Sigmoid colon (tissue), 4 donors: ENCODE data around the gene C13orf46.

Source experiments
- EP300 ChIP-seq, 4 donors: sonication (generic); formaldehyde crosslinking; IDR thresholded peaks; one replicate each; pipeline ENCODE4 v1.6.1; 2017; ENCODE audit warnings: antibody characterized with exemption in 4 of 4
- POLR2A ChIP-seq, 2 donors: fragments of 450-650 bp; IDR thresholded peaks; one replicate each; pipeline ENCODE4 v1.6.1; 2016; ENCODE audit warnings: antibody characterized with exemption in 2 of 2, mild to moderate bottlenecking in 2 of 2, moderate library complexity in 2 of 2
- POLR2AphosphoS5 ChIP-seq, 4 donors: sonication (generic); formaldehyde crosslinking; IDR thresholded peaks; one replicate each; pipeline ENCODE4 v1.6.1; 2017; ENCODE audit warnings: antibody characterized with exemption in 4 of 4
- TF ChIP-seq, protein P1 (sequence below), 4 experiments: fragments of 450-650 bp in 3 of 4; fragments of 200-600 bp in 1 of 4; IDR thresholded peaks; one replicate each; pipeline ENCODE4 v1.5.1; 2016 to 2019; ENCODE audit warnings: antibody characterized with exemption in 4 of 4, mild to moderate bottlenecking in 3 of 4, moderate library complexity in 2 of 4

DNA sequence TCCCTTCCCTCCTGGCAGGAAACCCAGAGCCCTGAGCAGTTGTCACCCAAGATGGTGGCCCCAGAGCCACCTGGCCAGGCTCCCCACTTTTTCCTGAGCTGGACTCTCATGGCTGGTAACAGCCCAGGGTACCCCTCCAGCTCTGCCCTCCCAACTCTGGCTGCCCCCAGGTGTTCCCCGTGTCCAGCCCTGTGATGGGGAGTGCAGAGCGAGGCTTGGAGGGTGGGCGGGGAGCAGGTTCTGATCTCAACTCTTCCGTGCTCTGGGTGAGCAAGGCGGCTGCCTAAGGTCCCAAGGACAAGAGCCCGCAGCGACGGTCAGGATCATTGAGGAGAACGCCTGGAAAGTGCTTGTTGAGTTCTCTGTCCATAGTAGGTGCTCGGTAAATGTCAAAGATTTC lies 55.3 kb downstream of the C13orf46 start:
- TF ChIP-seq POLR2A (IDR thresholded peaks at IDR 0.05) (no peak), POLR2AphosphoS5 (IDR thresholded peaks at IDR 0.05) (no peak), EP300 (IDR thresholded peaks at IDR 0.05) (no peak)
- TF ChIP-seq, protein P1, sequence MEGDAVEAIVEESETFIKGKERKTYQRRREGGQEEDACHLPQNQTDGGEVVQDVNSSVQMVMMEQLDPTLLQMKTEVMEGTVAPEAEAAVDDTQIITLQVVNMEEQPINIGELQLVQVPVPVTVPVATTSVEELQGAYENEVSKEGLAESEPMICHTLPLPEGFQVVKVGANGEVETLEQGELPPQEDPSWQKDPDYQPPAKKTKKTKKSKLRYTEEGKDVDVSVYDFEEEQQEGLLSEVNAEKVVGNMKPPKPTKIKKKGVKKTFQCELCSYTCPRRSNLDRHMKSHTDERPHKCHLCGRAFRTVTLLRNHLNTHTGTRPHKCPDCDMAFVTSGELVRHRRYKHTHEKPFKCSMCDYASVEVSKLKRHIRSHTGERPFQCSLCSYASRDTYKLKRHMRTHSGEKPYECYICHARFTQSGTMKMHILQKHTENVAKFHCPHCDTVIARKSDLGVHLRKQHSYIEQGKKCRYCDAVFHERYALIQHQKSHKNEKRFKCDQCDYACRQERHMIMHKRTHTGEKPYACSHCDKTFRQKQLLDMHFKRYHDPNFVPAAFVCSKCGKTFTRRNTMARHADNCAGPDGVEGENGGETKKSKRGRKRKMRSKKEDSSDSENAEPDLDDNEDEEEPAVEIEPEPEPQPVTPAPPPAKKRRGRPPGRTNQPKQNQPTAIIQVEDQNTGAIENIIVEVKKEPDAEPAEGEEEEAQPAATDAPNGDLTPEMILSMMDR (IDR thresholded peaks at IDR 0.05), result no peak
